Measurements from ENCODE around the gene HUWE1. TPM values are rescaled to one million over a fixed set of nuclear protein-coding genes. Genes with fewer than 3 reads are reported as not detected.

The HUWE1 gene
- total RNA-seq = 241 and 245 TPM in 2 replicates
- long read RNA-seq, partial matches to known transcripts = 46 of 50 reads
- long read RNA-seq, other reads (novel, unspliced or antisense) = 4 of 50 reads

- Mint-ChIP-seq H3K4me3 (peak within 1 kb of the TSS; percentile 99), H3K27me3 (ENCODE audit: low read depth) (peaks cover 3% of the 10 kb centered on the region), H3K4me1 (peaks cover 24% of the 10 kb centered on the region), H3K36me3 (ENCODE audit: low read depth) (peaks cover 10% of the 10 kb centered on the region), H3K27ac (ENCODE audit: unreplicated experiment) (peak within 1 kb of the TSS; percentile 66), H3K9me3 (no peaks in the 10 kb centered on the region)
- DNase-seq (ENCODE audit: low read depth, low spot score) = peak; percentile 78
- TF ChIP-seq CTCF (conservative IDR thresholded peaks at IDR 0.05) = no peak
Observed at GRCh38 chrX:53686151-53686885, at the start of gene HUWE1. HUWE1 (minus strand) TSS chrX:53686719; CDS start chrX:53654107, 32,612 bp downstream.

DNA sequence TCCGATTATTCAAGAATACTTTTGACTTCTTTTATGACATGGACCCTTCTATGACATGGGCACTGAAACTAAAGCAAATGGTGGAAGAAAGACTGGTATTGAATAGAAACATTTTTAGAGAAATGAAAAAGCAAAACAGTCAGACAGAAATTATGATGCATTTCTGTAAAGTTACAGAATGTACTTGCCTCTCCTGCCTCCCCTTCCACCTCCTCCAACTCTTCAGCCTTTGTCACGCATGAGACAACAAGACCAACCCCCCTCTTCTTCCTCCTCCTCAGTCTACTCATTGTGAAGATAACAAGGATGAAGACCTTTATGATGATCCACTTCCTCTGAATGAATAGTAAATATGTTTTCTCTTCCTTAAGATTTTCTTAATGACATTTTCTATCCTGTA is 46.3 kb upstream of the HUWE1 start:
- no peaks in the 10 kb centered on the region for H3K4me1 Mint-ChIP-seq
- H3K36me3 Mint-ChIP-seq (ENCODE audit: low read depth) = no peaks in the 10 kb centered on the region
- H3K27ac Mint-ChIP-seq (ENCODE audit: unreplicated experiment) = no peak overlapping the region
- H3K9me3 Mint-ChIP-seq = peaks cover 10% of the 10 kb centered on the region
- no peaks in the 10 kb centered on the region for H3K27me3 Mint-ChIP-seq (ENCODE audit: low read depth)
- TF ChIP-seq CTCF (conservative IDR thresholded peaks at IDR 0.05) = no peak
- no peak for DNase-seq (ENCODE audit: low read depth, low spot score)
- H3K4me3 Mint-ChIP-seq = no peak overlapping the region

- peaks cover 6% of the 10 kb centered on the region for H3K9me3 Mint-ChIP-seq
- H3K4me3 Mint-ChIP-seq = no peak overlapping the region
- no peaks in the 10 kb centered on the region for H3K36me3 Mint-ChIP-seq (ENCODE audit: low read depth)
- no peak overlapping the region for H3K27ac Mint-ChIP-seq (ENCODE audit: unreplicated experiment)
- H3K4me1 Mint-ChIP-seq = no peaks in the 10 kb centered on the region
- no peak for DNase-seq (ENCODE audit: low read depth, low spot score)
- TF ChIP-seq CTCF (conservative IDR thresholded peaks at IDR 0.05) = no peak
- H3K27me3 Mint-ChIP-seq (ENCODE audit: low read depth) = no peaks in the 10 kb centered on the region
Observed at GRCh38 chrX:53729751-53730150, 43.2 kb upstream of the HUWE1 start.

- H3K4me1 Mint-ChIP-seq = no peaks in the 10 kb centered on the region
- peaks cover 3% of the 10 kb centered on the region for H3K36me3 Mint-ChIP-seq (ENCODE audit: low read depth)
Observed at GRCh38 chrX:53728506-53728905, 42.0 kb upstream of the HUWE1 start.

GRCh38 chrX:53724872-53725271 is 38.4 kb upstream of the HUWE1 start:
- Mint-ChIP-seq H3K36me3 (ENCODE audit: low read depth) (peaks cover 4% of the 10 kb centered on the region), H3K4me3 (no peak overlapping the region), H3K27me3 (ENCODE audit: low read depth) (no peaks in the 10 kb centered on the region), H3K27ac (ENCODE audit: unreplicated experiment) (no peak overlapping the region), H3K4me1 (no peaks in the 10 kb centered on the region), H3K9me3 (peaks cover 7% of the 10 kb centered on the region)
- no peak for DNase-seq (ENCODE audit: low read depth, low spot score)
- TF ChIP-seq CTCF (conservative IDR thresholded peaks at IDR 0.05) = no peak

More at GRCh38 chrX:53728506-53728905, 42.0 kb upstream of the HUWE1 start:
- Mint-ChIP-seq H3K27me3 (ENCODE audit: low read depth) (no peaks in the 10 kb centered on the region), H3K27ac (ENCODE audit: unreplicated experiment) (no peak overlapping the region), H3K4me3 (no peak overlapping the region), H3K9me3 (peaks cover 5% of the 10 kb centered on the region)
- DNase-seq (ENCODE audit: low read depth, low spot score) = no peak
- TF ChIP-seq CTCF (conservative IDR thresholded peaks at IDR 0.05) = no peak

Data from neural crest cell (in vitro differentiated cells).